ENCODE measurements around the gene C1orf52.
A peak's percentile ranks its signal among the peaks of the same experiment; 100 is the strongest.

C1orf52 gene

DNA sequence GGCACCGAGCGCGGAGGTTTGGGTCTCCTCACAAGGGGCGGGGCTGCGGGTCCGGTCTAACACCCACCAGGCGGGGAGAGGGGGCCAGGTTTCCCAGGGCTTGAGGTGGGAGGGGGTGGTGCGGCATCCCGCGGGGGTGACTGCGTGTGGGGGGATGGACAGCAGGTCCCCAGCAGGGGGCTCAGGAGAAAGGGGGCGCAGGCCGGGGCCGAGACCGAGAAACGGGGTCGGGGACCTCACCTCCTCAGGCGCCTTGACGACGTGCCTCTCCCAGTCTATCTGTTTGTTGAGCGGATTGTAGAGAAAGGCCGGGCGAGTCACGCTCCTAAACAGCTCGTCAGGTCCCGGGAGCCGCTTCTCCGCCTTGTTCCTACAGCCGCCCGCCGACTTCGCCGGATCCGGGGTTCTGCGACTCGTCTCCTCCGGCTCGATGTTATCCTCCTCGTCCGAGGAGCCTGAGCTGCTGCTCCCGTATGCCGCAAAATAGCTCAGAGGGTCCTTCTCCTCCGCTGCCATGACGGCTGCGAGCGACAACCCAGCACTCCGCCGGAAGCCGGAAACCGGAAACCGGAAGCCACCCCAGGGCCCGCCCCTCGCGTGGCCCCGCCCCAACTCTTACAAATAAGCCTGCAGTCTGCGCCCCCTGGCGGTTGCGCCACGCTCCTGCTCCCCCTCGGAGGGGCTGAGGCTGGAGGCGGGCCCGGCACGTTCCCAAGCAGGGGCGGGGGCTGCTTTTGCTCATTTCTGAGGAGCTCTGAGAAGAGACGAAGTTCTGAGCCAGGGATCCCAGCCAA lies at the start of gene C1orf52:
Gene C1orf52 (minus strand): TSS at position 545 of the 794 bp plus-strand sequence. CDS start 29 bp downstream, at position 516.
- DNase-seq (ENCODE audit: low spot score): peak; percentile 95

DNA sequence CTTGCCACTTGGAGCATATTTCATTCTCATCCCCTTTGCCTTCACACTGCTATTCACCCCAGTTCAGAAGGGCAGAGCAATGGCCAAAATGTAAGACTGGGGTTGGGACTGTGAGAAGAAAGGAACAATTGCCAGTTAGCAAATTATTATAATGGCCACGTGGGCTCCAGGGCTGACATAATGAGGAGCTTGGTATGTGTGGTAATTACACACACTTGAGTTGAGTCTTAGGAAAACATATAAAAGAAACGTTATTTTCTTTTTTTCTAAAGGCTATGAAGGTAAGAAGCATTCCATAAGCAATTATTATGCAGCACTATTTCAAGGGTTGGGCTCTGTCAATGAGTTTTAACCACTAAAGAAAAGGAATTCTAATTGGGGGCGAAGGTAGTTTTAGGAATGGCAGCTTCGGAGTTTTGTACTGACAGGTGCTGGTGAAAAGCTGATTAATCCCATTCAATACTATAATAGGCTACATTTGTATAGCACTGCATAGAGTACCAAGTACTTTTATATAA lies 49.4 kb upstream of the C1orf52 start:
- no peak for DNase-seq (ENCODE audit: low spot score)

DNA sequence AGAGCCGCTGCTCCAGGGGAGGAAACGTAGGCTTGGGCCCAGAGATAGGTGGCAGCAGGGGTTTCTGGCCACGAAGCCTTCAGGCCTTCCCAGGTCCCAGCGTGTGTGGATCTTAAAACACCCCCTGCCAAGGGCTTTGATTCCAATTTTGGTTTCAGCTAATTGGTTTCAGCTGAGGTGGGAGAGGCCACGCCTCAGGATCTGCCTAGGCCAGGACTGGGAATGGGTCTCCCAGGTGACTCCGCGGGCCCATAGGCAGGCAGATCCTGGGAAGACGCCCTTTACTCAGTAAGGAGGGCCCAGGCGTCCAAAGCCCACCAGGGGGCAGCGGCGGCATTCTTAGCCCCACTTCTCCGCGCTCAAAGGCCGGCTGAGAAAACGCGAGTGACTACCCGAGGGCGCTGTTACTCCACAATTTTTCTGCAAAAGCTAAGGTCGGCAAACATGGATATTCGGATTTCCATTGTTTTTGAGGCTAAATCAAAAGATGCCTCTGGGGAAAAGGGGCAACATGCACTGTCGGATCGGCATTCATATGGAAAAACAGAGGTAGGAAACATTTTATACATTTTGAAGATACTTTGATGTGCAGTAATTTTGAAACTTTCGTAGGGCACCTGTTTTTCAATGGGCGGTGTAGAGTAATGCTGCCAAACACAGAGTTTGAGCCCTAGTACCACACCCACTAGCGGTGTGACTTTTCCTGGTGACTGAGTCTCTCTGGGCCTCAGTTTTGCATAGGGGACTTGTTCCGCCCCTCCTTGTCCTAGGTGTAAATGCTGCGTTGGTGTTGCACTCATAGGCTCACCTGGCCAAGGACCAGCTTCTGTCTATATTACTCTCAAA lies 48.7 kb upstream of the C1orf52 start:
- DNase-seq (ENCODE audit: low spot score): peak; percentile 32

DNA sequence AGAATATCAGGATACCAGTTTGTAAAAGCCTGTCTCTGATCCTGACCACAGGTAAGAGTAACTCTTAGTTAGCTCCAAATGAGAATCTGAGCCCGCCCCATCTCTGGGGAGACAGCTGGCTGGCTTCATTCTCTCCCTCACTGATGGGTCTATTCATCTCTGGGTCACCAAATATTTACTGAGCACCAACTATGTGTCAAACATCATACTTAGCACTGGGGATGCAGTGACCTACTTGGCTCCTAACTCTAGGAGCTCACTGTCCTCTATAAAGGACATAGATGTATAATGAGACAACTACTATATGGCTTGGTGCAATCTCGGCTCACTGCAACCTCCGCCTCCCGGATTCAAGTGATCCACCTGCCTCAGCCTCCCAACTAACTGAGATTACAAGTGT lies 46.8 kb upstream of the C1orf52 start:
- DNase-seq (ENCODE audit: low spot score): no peak

DNA sequence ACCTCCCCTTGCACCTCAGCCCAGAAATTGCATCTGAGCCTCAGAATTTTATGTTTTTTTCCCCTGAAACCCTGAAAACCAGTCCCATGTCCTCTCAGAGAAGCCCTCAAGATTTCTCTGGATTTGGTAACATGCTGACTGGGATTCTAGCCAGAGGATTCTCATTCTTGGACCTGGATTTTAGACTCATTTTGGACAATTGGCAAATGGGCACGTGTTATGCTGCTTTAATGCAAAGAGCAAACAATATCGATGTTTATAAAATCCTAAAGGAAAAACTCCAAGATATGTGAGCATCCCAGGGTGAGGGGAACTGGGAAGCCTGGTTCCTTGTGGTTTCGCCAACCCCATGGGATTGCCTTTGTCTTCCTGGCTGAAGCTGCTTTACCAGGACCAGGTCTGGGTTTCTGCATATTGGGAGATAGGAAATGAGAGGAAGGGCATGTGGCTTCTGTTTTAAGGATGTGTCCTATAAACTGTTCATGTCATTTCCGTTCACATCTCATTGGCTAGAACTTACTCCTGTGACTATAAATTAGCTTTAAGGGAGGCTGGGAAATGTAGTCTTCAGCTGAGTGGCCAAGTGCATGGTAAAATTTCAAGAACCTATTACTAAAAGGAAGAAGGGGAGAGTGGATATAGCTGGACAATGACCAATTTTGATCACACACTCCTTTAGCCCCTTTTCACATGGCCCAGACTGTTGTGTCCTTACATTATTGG lies 44.1 kb upstream of the C1orf52 start:
- DNase-seq (ENCODE audit: low spot score): no peak

DNA sequence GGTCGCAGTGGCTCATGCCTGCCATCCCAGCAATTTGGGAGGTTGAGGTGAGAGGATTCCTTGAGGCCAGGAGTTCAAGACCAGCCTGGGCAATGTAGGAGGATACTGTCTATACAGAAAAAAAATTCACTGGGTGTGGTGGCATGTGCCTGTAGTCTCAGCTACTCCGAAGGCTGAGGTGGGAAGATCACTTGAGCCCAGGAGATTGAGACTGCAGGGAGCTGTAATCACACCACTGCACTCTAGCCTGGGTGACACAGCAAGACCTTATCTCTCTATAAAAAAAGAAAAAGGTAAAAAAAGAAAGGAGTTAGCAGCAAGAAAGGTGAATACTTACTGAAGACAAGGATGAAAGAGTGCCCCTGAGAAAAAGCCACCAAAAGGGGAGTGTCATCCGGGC lies 40.7 kb upstream of the C1orf52 start:
- no peak for DNase-seq (ENCODE audit: low spot score)

DNA sequence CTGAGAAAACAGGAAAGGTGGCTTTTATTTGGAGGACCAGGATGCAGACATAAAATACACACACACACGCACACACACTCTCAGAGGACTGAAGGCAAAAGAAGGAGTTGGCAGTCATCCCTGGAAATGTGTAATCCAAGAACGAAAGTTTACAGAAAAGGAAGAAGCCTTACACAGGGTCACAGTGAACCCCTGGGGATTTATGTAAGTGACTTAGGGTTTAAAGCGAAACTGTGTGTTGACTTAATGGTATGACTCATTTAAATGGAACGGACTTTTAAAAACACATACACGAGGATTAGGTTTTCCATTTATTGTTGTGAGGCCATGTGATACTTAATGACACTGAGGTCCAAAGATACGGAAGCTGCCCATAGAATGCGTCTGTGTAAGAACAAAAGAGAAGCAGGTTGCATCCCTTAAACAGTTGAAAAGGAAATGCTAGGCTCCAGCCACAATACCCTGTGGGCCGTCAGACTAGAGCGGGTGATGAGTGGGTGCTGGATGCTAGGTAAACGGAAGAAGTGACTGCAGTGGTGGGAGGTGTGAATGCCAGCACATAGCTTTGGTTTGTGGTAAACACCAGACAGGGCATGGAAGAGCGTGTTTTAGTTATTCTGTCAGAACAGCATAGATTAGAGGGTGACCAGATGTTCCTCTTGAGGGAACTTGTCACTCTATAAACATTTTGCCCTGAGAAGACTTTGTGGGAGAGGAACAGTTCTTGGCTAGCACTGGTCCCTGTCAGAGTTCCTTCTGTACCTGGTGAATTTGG lies 38.6 kb upstream of the C1orf52 start:
- DNase-seq (ENCODE audit: low spot score): peak; percentile 55

DNA sequence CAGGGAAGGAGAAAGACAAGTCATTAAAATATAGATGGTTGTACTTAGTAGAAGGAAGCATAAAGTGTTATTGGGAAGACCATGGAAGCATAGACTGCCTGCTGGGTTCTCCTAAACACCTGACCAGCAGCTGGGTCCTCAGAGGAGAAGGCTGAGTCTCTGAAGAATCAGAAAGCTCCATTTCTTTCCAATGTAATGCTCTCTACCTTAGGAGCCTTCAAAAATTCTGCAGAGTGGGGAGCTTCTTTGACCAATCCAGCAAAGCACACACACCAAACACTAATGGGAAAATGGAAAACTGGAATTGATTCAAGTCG lies 38.0 kb upstream of the C1orf52 start:
- DNase-seq (ENCODE audit: low spot score): no peak

DNA sequence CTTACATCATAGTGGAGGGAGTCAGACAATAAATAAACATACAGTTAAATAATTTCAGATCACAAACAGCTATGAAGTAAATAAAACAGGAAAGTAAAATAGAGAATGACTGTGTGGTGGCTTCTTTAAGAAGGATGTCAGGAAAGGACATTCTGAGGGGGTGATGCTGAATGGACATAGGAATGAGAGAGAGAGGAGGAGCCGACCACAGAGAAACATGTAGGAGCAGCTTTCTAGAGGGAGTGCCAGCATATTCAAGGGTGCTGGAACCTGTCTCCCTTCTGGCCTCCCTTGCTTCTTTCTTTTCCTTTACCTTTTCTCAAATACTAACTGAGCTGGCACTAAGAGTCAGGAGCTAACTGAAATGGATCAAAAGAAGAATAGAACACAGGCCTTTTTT lies 37.5 kb upstream of the C1orf52 start:
- DNase-seq (ENCODE audit: low spot score): no peak

DNA sequence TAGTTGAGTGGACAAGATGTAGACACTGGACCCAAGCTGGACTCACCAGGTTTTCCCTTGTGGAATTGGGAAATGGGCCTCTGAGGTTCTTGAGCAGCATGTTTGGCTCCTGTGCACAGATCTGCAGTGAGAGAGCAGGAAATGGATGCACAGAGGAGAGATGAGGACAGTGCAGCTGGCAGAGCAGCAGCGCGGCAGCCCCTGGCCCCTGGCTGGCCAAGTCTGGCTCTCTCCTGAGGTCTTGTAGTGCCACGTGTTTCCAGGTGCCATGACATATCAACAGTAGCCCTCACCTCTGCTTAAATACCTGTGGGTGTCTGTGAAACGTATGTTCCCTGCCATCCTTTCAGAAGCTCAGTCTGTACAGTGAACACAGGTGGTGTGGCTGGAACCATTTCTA lies 36.2 kb upstream of the C1orf52 start:
- no peak for DNase-seq (ENCODE audit: low spot score)

DNA sequence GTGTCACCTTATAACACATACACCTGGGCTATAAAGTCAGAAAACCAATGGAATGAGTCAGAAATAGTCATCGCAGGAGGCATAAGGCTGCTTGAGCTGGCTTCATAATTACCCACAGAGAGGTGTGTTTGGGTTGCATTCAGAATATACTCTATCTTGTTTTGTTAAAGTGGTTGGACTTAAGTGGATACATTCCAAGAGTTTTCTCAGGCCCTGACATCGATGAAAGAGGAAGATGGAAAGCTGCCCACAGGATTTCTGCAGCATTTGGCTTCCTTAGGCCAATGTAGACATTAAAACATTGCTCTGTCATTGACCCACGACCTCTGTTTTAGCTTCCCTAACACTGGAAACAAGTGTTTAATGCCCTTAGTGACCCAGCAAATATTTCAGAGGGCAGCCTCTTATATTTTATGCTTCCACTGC lies 35.6 kb upstream of the C1orf52 start:
- DNase-seq (ENCODE audit: low spot score): no peak

DNA sequence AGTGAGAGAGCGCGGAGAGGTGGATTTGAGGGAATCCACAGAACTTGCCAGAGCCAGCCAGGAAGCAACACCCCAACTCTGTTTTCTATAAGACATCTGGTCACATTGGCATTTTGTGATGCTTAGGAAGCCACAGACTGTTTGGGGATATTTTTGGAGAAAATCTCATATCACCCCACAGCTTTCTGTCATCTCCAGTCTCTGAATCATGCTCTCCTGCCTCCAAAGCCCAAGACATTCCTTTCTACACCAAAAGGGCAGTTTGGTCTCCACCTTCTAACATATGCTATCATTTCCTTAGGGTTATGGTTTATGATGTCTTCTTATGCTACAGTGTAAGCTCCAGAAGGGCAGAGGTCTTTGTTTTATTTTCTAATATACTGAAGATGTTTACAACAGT lies 31.4 kb upstream of the C1orf52 start:
- no peak for DNase-seq (ENCODE audit: low spot score)

DNA sequence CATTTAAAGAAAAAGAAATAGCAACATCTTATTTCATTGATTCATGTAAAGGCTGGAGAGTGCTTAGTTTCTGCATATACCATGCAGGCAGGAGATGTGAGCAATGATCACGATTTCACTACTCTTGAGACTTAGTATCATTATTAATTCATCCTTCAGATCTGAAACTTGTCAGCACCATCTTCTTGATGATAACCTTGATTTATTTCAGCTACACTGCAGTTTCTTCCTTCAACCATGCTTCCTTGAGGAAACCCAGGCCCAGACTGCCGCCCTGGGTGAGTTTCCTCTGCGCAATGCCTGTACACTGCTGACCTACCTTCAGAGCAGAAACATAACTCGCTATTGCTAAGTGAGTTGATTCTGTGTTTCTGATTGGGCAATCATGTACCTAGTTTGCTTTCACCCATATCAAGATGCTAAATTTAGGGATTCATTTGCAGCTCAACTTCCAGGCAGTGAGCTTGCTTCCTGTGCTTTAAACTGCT lies 30.4 kb upstream of the C1orf52 start:
- DNase-seq (ENCODE audit: low spot score): no peak

DNA sequence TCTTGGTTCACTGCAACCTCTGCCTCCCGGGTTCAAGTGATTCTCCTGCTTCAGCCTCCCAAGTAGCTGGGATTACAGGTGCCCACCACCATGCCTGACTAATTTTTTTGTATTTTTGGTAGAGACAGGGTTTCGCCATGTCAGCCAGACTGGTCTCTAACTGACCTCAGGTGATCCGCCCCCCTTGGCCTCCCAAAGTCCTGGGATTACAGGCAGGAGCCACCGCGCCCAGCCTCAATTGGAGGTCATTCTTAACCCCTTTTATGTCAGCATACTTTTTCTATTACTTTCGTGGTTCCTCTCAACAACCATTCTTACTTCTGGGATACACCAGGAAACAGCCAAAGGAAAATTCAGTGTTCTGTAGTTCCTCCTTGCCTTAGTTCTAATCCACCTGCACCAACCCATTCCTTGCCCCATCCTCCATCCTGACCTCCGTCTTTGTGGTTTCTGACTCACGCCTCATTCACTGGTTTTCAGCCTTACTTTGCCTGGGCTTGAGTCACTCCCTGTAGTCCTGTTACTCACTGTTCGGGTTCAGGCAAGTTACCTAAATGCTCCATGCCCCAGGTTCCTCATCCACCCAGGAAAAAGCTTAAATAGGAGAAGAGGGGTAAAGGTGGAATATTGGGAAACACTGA lies 29.9 kb upstream of the C1orf52 start:
- no peak for DNase-seq (ENCODE audit: low spot score)

DNA sequence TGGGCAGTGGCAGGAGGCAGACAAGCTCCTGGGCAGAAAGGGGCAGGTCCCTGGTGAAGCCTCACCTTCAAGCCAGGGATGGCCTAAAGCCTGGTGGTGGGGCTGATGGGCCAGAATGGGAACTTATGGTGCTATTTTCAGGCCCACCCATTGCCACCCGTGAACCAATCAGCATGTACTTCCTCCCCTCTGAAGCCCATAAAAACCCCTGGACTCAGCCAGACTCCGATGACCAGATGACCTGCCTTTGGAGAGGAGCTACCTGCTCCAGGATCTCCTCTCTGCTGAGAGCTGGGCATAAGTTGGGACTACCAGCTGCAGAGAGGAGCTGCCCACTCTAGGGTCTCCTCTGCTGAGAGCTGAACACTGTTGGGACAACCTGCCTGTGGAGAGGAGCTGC lies 24.7 kb upstream of the C1orf52 start:
- no peak for DNase-seq (ENCODE audit: low spot score)

DNA sequence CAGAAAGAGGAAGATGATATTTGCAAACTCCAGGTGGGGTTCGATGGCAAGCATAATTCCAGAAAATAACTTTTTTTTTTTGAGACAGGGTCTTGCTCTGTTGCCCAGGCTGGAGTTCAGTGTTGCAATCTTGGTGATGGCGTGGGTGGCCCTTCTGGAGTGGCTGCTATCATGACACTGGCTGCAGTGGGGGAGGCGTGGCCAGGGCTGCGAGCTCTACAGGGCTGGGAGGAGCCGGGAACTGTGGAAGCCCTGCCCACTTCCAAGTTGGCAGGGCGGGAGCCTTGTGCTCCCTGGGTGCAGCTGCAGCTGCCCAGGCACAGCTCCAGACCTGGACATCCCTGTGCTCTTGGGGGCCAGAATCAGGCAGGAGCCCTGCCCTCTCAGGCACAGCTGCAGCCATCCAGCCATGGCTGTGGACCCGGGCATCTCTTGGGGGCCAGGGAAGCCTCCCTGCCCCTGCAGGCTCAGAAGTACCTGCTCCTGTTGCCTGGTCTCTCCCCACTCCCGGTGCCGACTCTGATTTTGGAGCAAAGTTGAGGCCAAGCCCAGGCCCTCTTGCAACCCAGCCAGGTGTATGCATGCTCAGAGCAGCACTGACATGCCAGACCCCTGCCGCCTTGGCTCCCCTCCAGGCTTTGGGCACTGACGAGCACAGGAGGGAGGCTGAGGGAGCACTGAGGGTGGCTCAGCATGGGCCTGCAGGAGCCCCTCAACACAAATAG lies 24.2 kb upstream of the C1orf52 start:
- DNase-seq (ENCODE audit: low spot score): no peak

DNA sequence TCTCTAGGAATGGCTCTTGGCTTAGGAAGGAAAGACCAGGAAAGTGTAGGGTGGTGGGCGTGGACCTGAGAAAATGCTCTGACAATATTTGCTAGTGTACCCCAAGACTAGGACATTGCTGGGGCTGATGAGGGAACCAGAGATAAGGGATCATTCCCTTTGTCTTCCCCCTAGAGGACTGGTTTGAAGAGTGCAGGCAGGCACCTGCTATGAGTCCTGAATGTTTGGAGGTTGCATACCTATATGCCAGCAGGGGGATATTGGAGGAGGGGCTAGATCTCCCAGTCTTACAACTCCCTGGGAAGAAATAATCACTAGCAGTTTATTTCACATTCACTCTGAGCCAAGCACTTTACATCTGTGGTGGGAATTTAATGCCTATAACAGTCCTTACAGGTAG lies 23.0 kb upstream of the C1orf52 start:
- no peak for DNase-seq (ENCODE audit: low spot score)

DNA sequence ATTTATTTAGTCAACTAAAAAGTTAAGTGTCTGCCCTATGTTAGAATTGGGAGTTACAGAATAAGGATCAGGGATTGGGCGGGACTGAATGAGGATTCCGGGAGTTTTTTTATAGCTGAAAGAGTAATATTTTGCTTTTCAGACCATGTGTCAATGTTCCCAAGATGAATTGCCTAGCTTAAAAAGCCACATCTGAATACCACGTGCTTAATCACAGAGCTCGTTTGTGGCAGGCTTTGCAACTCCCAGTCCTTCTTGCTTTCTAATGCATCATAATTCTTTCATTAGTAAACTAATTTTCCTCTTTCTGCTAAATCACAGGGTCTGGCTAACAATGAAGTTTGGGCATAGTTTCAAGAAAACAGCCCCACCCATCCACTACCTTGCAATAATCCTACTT lies 21.2 kb upstream of the C1orf52 start:
- no peak for DNase-seq (ENCODE audit: low spot score)

DNA sequence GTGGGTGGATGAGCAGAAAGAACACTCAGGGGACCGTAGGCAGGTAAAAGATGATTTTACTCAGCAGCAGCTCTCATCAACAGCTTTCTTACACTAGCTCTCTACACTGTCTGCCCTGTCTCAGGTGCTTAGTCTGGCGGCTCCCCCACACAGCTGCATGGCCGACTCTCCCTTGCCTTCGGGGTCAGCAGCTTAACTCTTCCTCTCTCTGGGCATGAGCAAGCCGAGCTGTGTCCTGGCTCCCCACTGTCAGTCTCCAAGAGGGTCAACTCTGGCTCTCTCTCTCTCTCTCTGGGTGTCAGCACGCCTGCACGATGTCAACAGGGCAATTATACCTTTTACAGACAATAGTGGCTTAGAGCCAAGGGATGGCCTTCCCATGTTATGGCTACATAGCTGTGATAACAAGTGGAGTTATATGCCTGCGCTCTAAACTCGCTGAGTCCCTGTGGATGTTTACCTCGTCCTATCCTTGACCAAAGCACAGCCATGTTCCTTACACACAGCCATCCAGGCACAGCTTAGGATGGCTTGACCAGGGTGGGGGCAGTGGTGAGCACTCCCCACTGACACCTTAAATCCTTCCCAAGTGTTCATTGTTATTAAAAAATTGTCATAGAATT lies 20.1 kb upstream of the C1orf52 start:
- DNase-seq (ENCODE audit: low spot score): no peak

DNA sequence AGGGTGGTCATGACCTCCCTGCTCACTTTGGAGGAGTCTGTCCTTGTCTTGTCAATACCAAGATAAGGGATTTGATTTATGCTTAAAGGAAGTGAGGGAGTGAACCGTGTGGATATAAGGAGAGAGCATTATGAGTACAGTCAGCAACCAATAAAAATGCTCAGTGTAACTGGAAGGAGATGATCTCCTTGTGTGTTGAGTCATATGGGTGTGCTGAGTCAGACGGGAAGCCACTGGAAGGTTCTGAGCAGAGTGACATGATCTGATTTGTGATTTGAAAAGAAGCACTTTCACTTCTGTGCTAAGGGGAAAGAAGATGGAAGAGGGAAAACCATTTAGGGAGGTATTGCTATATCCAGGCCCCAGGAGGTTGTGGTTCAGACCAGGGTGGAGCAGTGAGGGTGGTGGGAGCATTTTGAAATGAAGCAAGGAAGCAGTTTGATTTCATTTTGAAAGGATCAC lies 19.4 kb upstream of the C1orf52 start:
- peak; percentile 48 for DNase-seq (ENCODE audit: low spot score)

All from CD4-positive, alpha-beta T cell treated with Interleukin-6 at 100 ng/mL for 8 hours (primary cell).